Endothelial cell of umbilical vein (primary cell): ENCODE results near the gene PPIA.

Experiments
- CTCF ChIP-seq, 2 donors: IDR thresholded peaks; 1 replicate in 1 of 2; 2 replicates in 1 of 2; pipeline ENCODE4 v1.5.1; 2011; ENCODE audit warnings: low read length in 2 of 2, mild to moderate bottlenecking in 2 of 2, moderate library complexity in 2 of 2, control low read depth in 1 of 2, inconsistent platforms in 1 of 2, low read depth in 1 of 2; ENCODE audit not compliant: insufficient read depth in 1 of 2; ENCODE audit errors: extremely low read depth in 1 of 2
- GATA2 ChIP-seq: IDR thresholded peaks from 2 replicates; pipeline ENCODE4 v1.7.0; 2011; ENCODE audit warnings: low read depth, mild to moderate bottlenecking, moderate library complexity, mixed read lengths, low read length; ENCODE audit not compliant: insufficient read length, insufficient read depth
- JUN ChIP-seq: IDR thresholded peaks from 2 replicates; pipeline ENCODE4 v1.6.1; 2011; ENCODE audit warnings: borderline replicate concordance, low read depth; ENCODE audit not compliant: insufficient read length, insufficient read depth
- MAX ChIP-seq: IDR thresholded peaks from 2 replicates; pipeline ENCODE4 v1.6.1; 2011; ENCODE audit not compliant: insufficient read depth, insufficient read length
- MYC ChIP-seq: IDR thresholded peaks from one replicate; pipeline ENCODE4 v1.6.1; 2011; ENCODE audit warnings: mild to moderate bottlenecking, low read depth, low read length
- POLR2A ChIP-seq: IDR thresholded peaks from 2 replicates; pipeline ENCODE4 v1.6.1; 2012; ENCODE audit warnings: low read depth, mild to moderate bottlenecking, control low read depth, low read length

- TF ChIP-seq CTCF (IDR thresholded peaks at IDR 0.05; ENCODE audit: extremely low read depth in 1 of 2, insufficient read depth in 1 of 2, low read depth in 1 of 2, low read length in 2 of 2) = no peak
- no peak for TF ChIP-seq GATA2
- TF ChIP-seq MYC = no peak
- no peak for TF ChIP-seq POLR2A
- no peak for TF ChIP-seq MAX
- no peak for TF ChIP-seq JUN
Observed at GRCh38 chr7:44782460-44782859, 14.0 kb upstream of the PPIA start.
